ENCODE measurements around the gene CEBPB. TPM values are rescaled to one million over a fixed set of nuclear protein-coding genes. Genes with fewer than 3 reads are reported as not detected.
"Not testable (repeated sequence)": the region's sequence is repeated elsewhere in the genome, so short reads cannot be mapped to it uniquely, and the experiment has no call there.

CEBPB gene
- total RNA-seq, 1 donor from 2014 or later, result 50.4 TPM

- DNase-seq (ENCODE audit: low read depth), result no peak
These were observed 2.7 kb downstream of the CEBPB start for GRCh38 chr20:50193199-50193835.

- no peak for DNase-seq (ENCODE audit: low read depth)
These were observed 3.3 kb downstream of the CEBPB start for GRCh38 chr20:50193836-50194421.

- DNase-seq (ENCODE audit: low read depth), result no peak
These were observed 3.8 kb downstream of the CEBPB start for GRCh38 chr20:50194422-50194830.

- no peak for DNase-seq (ENCODE audit: low read depth)
These were observed 4.3 kb downstream of the CEBPB start for GRCh38 chr20:50194831-50195523.

GRCh38 chr20:50195524-50196120 lies 5.0 kb downstream of the CEBPB start:
- peak; percentile 29 for DNase-seq (ENCODE audit: low read depth)

- no peak for DNase-seq (ENCODE audit: low read depth)
These were observed 5.6 kb downstream of the CEBPB start for GRCh38 chr20:50196248-50196647.

GRCh38 chr20:50196896-50197295 lies 6.3 kb downstream of the CEBPB start:
- no peak for DNase-seq (ENCODE audit: low read depth)

GRCh38 chr20:50197463-50198179 lies 7.0 kb downstream of the CEBPB start:
- no peak for DNase-seq (ENCODE audit: low read depth)

- no peak for DNase-seq (ENCODE audit: low read depth)
These were observed 7.6 kb downstream of the CEBPB start for GRCh38 chr20:50198180-50198666.

GRCh38 chr20:50198716-50199115 lies 8.1 kb downstream of the CEBPB start:
- no peak for DNase-seq (ENCODE audit: low read depth)

GRCh38 chr20:50199703-50200102 lies 9.1 kb downstream of the CEBPB start:
- DNase-seq (ENCODE audit: low read depth), result no peak

GRCh38 chr20:50200482-50201104 lies 10.0 kb downstream of the CEBPB start:
- no peak for DNase-seq (ENCODE audit: low read depth)

GRCh38 chr20:50201710-50202109 lies 11.1 kb downstream of the CEBPB start:
- DNase-seq (ENCODE audit: low read depth), result not testable (repeated sequence)

GRCh38 chr20:50202677-50203076 lies 12.0 kb downstream of the CEBPB start:
- DNase-seq (ENCODE audit: low read depth), result no peak

GRCh38 chr20:50203951-50204937 lies 13.6 kb downstream of the CEBPB start:
- DNase-seq (ENCODE audit: low read depth), result no peak

GRCh38 chr20:50207026-50207425 lies 16.4 kb downstream of the CEBPB start:
- no peak for DNase-seq (ENCODE audit: low read depth)

- no peak for DNase-seq (ENCODE audit: low read depth)
These were observed 17.5 kb downstream of the CEBPB start for GRCh38 chr20:50208085-50208491.

- DNase-seq (ENCODE audit: low read depth), result not testable (repeated sequence)
These were observed 18.2 kb downstream of the CEBPB start for GRCh38 chr20:50208815-50209214.

GRCh38 chr20:50210066-50210619 lies 19.5 kb downstream of the CEBPB start:
- no peak for DNase-seq (ENCODE audit: low read depth)

- no peak for DNase-seq (ENCODE audit: low read depth)
These were observed 20.5 kb downstream of the CEBPB start for GRCh38 chr20:50211091-50211490.
